Esophagus squamous epithelium (tissue), 4 donors: ENCODE data around the gene ABCB9.

Source experiments
- POLR2A ChIP-seq, 4 donors: fragments of 450-650 bp; IDR thresholded peaks; one replicate each; pipeline ENCODE4 v1.6.1; 2017; ENCODE audit warnings: antibody characterized with exemption in 4 of 4, mild to moderate bottlenecking in 4 of 4, moderate library complexity in 3 of 4
- TF ChIP-seq, protein P1 (sequence below), 6 experiments: fragments of 450-650 bp in 4 of 6; fragments of 200-600 bp in 2 of 6; sonication (generic) in 2 of 6; IDR thresholded peaks; one replicate each; pipeline ENCODE4 v1.5.1; 2016 to 2019; ENCODE audit warnings: antibody characterized with exemption in 6 of 6, mild to moderate bottlenecking in 4 of 6, moderate library complexity in 4 of 6

DNA sequence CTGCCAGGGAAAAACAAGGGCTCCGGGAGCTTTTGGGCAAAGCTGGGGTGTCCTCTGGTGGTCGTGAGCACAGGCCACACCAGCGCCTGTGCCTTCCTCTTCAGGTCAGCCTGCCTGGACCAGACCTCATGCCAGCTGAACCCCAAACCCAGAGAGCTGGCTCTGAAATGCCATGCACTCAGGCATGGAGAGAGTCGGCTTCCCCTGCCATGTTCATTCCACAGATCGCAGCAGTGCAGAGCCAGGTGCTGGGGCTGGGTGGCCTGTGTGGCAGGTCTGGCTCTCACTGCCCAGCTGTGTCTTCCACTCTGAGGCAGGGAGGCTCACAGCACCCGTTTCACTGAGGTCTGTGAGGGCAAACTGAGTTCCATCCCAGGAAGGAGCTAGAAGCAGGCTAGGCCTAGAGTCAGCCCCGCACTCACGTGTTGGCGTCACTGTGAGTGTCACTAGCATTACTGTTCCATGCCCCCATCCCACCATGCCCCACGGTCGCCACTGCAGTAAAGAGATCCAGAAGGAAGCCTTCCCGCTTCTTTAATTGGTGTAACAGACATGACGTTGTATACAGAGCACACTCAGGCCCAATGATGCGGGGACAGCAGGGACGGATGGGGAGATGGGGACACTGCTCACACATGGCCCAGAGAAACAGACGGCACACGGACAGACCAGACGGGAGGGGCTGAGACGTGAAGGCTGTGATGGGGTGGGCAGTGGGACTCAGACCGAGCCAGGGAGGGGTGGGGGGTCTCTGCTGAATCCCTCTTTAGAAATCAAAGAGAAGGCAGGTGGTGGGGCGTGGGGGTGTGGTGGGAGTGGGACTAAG is 16.9 kb upstream of the ABCB9 start:
- TF ChIP-seq, protein P1, sequence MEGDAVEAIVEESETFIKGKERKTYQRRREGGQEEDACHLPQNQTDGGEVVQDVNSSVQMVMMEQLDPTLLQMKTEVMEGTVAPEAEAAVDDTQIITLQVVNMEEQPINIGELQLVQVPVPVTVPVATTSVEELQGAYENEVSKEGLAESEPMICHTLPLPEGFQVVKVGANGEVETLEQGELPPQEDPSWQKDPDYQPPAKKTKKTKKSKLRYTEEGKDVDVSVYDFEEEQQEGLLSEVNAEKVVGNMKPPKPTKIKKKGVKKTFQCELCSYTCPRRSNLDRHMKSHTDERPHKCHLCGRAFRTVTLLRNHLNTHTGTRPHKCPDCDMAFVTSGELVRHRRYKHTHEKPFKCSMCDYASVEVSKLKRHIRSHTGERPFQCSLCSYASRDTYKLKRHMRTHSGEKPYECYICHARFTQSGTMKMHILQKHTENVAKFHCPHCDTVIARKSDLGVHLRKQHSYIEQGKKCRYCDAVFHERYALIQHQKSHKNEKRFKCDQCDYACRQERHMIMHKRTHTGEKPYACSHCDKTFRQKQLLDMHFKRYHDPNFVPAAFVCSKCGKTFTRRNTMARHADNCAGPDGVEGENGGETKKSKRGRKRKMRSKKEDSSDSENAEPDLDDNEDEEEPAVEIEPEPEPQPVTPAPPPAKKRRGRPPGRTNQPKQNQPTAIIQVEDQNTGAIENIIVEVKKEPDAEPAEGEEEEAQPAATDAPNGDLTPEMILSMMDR (IDR thresholded peaks at IDR 0.05) = no peak
- no peak for TF ChIP-seq POLR2A (IDR thresholded peaks at IDR 0.05)
